EH (cell line): ENCODE measurements around the gene PLA2G12A.
A peak's percentile ranks its signal among the peaks of the same experiment; 100 is the strongest.

Source experiments
- DNase-seq: peaks from one replicate; pipeline ENCODE4 v3.0.0-alpha.2; 2015; ENCODE audit warnings: low read depth

The PLA2G12A gene

DNA sequence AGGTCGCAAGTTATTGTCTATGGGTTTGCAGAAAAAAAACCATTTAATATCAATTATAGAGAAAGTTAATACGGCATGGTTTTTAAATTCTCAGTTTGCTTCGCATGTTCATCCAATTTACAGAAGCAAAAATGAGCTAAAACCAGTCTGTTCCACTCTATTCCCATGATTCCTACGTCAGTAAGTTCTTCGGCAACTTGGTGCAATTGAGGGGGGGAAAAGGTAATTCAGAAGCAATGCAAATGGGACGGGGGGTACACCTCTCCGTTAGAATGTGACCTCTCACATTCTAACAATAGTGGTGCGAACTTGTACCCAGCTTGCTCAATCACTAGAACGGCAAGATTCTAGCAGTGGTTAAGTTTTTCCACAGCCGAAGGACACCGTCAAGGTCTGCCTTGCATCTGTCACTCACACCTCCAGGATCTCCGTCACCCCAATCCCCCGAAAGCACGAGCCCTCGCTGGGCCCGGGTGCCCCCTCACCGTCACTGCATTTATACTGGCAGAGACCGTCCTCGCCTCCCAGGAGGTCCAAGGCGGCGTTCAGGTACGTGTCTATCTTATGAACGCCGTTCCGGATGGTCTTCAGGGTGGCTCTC, 653 bp downstream of the PLA2G12A start:
- DNase-seq = peak; percentile 10

DNA sequence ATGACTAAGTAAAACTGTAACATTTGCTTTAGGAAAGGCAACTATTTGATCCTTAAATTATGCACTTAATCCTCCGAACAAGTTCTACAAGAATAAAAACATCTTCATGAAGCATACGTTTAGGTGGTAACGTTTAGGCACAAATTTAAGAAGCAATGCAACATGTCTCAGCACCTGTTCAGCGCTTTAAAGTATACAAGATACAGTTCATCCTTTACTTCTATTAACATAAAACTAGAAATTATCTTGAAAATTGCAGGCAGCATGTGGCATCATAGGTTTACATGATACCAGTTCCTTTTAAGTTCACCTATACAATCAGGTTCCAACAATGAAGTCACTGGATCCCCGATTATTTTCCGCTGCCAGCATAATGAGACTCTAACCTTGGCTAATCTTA, 1.5 kb downstream of the PLA2G12A start:
- no peak for DNase-seq

DNA sequence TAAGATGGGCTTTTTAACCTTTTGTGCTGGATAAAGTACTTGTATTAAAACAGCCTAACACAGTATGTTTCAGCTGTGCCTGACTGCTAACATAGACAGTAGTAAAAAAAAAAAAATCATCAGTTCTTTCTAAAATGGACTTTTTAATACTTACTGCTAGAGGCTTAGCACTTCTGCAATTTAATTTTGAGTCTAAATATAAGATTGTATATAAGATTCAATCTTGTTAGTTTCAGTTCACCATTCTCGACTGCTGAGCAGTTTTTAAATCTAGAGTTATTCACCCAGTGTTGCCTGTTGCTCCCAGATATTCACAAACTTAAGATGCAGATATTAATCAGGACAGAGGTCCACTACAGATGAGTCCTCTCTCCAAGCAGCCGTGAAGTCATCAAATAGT, 6.8 kb downstream of the PLA2G12A start:
- no peak for DNase-seq

DNA sequence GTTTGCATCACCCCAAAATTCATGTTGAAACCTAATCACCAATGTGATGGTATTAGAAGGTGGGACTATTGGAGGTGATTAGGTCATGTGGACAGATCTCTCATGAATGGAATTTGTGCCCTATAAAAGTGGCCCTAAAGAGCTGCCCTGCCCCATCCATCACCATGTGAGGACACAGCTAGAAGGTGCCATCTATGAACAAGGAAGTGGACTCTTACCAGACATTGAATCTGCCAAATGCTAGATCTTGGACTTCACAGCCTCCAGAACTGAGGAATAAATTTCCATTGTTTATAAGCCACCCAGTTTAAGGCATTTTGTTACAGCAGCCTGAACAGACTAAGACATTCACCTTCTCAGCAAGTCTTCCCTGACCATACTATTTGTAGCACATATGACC, 7.5 kb downstream of the PLA2G12A start:
- DNase-seq = no peak

DNA sequence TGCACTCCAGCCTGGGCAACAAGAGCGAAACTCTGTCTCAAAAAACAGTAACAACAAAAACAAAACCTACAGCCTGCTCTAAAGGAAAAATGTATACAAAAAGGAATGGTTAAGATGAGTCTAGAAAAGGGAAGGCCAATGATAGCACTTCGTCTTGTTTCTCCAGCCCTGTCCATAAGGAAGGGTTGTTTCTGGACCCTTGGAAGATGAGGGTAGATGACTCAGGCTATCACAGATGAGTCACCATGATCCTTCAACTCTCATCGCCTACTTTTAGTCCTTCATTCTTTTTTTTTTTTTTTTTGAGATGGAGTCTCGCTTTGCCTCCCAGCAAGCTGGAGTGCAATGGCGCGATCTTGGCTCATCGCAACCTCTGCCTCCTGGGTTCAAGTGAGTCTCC, 8.8 kb downstream of the PLA2G12A start:
- DNase-seq = peak; percentile 56

DNA sequence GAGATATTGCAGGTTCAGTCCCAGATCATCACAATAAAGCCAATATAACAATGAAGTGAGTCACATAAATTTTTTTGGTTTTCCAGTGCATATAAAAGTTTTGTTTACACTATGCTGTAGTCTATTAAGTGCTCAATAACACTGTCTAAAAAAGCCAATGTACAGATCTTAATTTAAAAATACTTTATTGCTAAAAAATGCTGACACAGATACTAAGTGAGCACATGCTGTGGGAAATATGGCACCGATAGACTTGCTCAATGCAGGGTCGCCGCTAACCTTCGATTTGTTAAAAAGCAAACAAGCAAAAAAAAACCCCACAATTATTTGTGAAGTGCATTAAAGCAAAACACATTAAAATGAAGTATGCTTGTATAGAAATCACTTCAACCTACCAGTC, 10.3 kb downstream of the PLA2G12A start:
- DNase-seq = no peak

DNA sequence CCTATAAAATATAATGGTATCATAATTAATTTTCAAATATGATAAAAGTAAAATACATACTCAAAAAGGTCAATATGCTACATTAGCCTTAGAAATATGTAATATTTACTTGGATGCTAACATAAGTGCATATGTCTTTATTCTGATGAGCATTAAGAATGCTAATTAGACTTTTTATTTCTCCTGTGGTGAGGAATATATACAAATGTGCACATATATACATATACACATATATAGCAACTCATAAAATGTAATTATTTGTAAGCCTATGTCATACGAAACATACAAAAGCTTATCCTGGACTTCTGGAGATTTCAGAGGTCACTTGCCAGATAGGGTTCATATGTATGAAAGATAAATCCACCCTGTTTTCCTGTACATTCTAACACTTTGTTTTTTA, 11.1 kb downstream of the PLA2G12A start:
- no peak for DNase-seq

DNA sequence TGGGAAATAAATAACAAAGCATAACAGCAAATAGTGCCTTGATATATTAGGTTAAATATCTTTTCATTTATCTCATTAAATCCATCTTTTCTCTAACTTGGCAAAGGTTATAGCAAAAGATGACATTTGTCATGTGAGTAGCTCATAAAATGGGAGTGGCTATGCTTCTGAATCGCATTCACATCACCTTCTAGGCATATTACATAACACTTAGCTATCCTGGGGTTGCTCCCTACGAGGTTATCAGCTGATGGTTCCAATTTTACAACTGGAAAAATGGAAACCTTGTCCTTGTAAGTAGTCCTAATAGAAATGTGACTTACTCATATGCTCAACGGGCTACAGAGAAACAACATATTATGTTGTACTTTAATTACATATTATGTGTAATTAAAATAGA, 16.4 kb downstream of the PLA2G12A start:
- no peak for DNase-seq

DNA sequence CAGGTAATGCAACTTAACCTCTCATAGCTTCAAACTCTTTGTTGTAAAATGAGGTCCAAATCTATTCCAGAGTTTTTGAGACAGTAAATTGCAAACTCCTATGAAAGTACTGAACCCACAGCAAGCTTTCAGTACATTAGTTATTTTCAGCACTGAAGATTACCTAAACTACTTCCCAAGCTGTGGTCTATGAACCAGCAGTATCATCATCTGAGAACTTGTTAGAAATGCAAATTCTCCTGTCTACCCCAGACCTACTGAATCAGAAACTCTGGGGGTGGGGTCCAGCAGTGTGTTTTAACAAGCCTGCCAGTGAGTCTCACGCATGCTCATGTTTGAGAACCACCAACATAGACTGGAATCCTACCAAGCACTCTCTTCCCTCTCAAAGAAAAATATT, 20.9 kb downstream of the PLA2G12A start:
- no peak for DNase-seq

DNA sequence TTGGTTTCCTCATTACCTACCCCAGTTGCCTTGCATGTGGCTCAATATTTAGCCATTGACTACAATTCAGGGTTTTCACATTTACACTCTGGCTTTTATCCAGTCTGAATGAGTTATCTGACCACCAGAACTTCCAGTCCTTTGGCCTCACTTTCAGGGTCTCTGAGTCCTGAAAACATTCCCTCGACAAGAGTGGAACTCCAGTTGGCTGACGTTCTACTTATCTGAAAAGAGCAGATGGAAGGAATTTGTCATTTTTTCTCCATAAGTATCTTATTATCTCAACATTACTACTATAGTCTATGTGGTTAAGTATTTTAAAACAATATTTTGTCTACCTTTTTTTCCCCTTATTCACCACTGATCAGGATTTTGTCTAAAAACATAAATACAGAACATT, 21.4 kb downstream of the PLA2G12A start:
- no peak for DNase-seq

DNA sequence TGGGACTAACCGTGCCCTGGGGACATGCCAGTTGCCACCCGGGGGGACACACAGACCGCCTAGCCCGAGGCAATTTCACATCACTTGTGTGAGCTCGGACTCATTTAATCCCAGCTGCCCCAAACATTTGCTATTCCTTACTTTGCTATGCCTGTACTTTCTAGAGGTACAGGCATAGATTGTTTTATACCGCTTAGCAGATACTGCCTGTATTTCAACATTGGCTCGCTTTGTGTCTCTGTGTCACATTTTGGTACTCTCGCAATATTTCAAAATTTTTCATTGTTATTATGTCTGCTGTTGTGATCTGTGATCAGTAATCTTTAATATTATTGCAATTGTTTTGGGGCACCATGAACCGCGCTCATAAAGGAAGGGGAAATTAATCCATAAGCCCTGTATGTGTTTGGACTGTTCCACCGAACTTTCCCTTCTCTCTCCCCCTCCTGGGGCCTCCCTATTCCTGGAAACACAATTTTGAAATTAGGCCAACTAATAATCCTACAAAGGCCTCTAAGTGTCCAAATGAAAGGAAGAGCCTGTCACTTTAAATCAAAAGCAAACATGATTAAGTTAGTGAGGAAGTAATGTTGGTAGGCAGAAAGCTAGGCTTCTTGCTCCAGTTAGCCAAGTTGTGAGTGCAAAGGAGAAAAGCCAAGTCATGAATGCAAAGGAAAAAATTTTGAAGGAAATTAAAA, 26.1 kb downstream of the PLA2G12A start:
- peak; percentile 25 for DNase-seq

DNA sequence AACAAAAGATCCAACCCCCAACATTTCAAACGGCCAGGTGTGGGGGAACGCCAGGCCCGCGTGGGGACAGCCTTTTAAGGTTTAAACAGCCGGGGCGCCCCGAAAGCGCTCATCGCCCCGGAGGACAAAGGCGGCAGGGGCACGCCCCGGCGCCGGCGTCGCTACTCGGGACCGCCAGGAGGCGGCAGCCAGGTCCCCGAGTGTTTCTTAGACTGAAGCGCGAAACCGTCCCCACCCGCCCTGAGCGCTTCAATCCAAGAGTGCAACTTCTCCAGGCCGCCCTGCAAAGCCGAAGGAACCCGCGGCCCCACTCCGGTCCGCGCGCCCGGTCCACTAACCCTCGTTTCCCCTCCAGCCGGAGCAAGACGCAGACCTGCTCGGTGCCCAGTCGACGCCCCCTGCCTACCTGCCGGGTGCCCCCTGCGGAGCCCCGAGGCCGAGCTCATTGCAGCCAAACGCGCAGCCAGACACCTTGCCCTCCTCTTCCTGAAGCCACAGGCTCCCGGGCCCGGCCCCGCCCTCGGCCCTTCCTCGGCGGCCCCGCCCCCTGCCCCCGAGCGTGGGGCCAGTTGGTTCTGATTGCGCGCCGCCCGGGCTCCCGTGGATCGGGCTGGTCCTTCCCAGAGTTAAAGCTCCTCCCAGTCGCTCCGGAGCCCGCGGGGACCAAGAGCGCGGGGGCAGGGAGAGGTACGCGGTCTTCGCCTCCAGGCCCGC, 26.8 kb downstream of the PLA2G12A start, which contains the start of gene CASP6:
Gene CASP6 (minus strand): TSS at position 496 of the 714 bp plus-strand sequence. CDS start 50 bp downstream, at position 446.
- DNase-seq = peak; percentile 78

DNA sequence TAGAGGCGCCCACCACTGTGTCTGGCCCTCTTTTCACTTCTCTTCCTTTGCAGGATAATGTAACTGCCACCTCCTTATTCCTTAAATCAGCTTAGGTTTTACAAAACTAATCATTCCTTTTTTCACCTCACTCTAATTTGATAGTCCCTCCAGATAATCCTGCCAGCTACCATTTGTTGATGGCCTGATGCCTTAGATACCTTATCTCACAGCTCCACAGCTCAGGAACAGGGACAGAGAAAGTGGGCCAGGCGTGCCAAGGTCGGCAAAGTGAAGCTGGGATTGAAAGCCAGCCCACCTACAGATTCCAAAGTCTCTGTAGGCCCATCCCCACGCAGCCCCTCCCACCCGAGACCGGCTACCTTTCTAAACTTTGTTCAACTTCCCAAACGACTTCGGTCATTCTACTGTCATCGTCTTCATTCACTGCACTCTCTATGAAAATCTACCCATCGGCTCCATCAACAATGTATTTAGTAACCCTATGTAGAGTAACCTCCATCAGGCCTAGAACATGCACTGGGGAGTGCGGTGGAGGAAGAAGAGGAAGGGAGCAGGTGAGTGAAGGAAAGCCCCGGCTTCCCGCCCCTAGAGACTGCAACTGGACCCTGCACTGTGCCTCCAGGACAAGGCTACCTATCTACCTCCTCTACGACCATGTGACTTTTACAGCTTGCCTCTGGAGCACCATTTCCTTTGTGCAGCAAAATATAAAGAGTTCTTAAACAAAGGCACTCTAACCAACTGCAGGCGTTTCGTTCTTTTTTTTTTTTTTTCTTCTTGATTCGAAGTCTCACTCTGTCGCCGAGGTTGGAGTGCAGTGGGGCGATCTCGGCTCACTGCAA, 28.1 kb downstream of the PLA2G12A start:
- peak; percentile 2 for DNase-seq

DNA sequence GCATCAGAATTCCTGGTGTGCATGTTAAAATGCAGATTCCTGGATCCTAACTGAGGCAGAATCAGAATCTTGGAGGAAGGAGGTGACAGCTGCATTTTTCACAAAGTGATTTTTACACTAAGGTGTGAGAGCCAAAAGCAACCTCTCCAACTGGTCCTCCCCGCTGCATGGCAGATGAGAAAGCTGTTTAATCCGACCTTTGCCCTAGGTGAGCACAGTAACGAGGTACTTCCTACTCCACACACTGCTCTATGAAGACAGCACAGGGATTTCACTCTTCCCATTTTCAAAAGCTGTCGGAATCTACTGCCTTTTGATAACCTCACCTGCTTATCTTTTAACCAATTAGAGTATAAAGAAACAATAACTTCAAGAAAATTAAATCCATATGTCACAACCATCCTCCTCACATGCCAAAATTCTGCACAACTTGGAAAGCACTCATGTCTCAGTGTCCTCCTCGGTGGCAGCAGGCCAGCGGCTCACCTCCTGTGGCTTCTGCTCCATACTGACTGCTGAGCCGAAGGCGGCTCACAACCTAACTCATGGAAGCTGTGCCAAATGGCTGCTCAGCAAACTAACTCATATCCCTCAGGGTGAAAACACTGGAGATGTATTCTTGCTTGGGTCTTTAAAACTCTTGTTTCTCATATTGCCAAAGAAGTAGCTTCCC, 30.2 kb downstream of the PLA2G12A start:
- DNase-seq = no peak

DNA sequence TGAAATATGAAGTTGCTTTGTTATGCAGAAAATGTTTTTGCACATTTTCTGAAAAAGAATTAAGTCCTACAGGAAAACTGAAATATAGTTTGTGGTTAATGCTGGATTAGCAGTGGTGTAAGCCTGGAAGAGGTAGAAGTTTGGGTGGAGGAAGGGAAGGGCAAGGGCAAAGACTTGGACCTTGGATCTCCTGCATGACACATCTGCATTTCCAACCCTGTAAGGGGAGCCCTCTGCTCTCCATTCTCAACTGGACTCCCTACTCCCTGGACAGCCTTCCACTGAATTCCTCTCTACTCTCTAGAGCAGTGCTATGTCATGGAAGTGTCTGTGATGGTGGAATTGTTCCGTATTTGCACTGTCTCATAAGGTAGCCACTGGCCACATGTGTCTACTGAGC, 31.2 kb downstream of the PLA2G12A start:
- DNase-seq = no peak

DNA sequence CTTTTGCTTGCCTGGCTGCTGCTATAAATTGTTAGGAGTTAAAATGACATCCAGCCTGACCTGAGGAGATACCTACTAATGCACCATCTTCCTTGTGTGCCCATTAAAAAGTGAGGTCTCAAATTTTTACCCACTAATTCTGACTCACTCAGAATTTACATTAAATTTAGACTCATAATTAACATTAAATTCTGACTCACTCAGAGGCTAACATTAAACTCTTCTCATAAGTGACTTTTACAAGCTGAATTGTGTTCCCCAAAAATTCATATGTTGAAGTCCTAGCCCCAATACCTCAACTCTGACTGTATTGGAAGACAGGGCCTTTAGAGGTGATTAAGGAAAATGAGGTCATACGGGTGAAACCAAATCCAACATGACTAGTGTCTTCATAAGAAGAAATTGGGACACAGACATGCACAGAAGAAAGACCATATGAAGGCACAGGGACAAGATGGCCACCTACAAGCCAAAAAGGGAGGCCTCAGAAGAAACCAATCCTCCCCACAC, 38.4 kb downstream of the PLA2G12A start:
- peak; percentile 43 for DNase-seq

DNA sequence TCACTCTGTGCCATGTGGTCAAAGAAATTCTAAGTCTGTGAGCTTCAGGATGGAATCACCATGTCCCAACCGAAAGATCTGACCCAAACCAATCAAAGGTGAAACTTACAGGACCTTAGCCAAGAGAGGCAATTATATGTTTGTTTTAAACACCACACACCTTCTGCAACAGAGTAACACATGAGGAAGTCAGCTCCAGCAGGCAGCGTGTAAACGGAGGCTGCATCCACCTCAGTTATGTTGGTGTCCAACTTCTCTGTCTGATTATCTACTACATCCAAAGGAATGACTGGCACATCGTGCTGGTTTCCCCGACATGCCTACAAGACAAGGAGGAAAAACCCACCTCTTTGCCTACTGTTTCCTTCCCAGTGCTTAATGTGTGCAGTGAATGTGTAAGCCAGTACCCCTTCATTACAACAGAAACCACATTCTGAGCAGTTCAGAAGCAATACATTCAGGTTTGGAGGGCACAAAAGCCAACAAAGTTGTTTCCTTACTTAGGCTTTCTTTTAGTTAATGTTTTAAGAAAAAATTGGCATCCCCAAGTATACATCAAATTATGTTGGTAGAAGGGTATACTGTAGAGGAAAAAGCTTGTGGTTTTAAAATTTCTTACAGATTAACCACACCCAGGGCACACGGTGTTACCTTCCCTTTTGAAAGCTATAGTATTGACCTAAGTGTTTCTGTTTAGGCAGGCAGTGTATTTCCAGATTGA, 39.0 kb downstream of the PLA2G12A start:
- no peak for DNase-seq

DNA sequence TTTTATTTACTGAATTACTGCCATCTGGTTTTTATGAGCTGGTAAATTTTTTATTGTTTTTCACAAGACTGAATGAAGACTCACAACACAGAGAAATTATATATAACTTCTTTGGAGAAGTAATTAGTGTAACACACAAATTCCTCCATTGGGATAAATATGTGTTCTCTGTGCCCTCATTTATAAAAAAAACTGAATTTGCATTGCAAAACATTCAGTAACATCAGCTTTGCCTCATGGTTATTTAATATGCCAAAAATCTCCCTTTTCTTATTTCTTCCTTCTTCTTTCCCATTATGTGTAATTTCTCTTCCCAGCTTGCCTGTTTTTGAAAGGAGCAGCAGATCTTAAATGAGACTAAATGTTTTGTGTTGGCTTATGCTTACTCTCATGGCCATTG, 45.1 kb downstream of the PLA2G12A start:
- no peak for DNase-seq

DNA sequence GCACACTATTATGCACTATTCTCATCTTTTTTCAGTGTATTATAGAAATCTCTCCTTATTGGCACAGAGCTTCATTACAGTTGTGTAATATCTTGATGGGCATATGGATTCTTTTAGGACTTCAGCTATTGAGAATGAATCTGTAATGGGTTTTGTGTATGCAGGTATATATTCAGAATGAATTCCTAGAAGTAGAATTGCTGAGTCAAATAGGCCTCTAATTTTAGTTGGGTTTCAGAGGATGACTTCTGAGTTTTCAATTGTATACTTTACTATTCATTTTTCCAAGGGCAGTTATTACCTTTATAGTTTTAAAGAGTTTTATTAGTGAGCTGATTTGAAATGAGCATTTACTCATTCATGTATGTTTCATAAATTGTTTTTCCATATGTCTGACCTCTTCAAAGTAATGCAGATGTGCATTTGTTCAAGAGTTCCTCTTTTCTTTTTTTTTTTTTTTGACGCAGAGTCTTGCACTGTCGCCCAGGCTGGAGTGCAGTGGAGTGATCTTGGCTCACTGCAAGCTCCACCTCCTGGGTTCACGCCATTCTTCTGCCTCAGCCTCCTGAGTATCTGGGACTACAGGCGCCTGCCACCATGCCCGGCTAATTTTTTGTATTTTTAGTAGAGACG, 46.1 kb downstream of the PLA2G12A start:
- DNase-seq = no peak

DNA sequence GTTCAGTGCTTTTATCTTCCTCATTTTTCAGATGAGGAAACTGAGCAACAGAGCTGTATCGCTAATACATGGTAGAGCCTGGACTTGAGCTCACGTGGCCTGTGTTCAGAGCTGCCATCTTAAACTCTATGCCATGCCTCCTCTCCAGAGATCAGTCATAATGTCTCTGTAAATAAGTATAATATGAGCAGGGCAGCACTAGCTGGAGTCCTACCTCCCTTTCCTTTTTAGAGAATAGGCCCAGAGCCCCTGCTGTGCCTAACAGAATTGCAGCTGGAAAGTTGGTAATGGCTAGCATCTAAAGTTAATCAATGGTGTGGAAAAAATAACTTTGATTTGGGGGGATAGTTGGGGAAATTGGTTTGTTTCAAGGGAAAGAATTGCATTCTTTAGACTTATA, 47.0 kb downstream of the PLA2G12A start:
- no peak for DNase-seq
